Gastroesophageal sphincter (tissue), 4 donors: Measurements from ENCODE around the gene DOCK9. TPM values are rescaled to one million over a fixed set of nuclear protein-coding genes. Genes with fewer than 3 reads are reported as not detected.

Experiments
- ATAC-seq: fragments of 150-250 bp; one replicate; pipeline ENCODE4 v1.9.1; 2016; ENCODE audit warnings: mild to moderate bottlenecking, moderate library complexity
- H3K27ac ChIP-seq, 4 donors: fragments of 200-600 bp; sonication (generic) in 3 of 4; 1 replicate in 3 of 4; 2 replicates in 1 of 4; pipeline ENCODE4 v1.5.1; 2016 to 2019
- H3K27me3 ChIP-seq: fragments of 200-600 bp; sonication (generic); one replicate; pipeline ENCODE4 v1.5.1; 2019
- H3K36me3 ChIP-seq, 2 donors: fragments of 200-600 bp; sonication (generic); one replicate each; pipeline ENCODE4 v1.5.1; 2019; ENCODE audit warnings: control low read depth in 1 of 2
- H3K4me1 ChIP-seq, 3 donors: fragments of 200-600 bp; sonication (generic); 1 replicate in 2 of 3; 2 replicates in 1 of 3; pipeline ENCODE4 v1.5.1; 2016 to 2019; ENCODE audit warnings: control low read depth in 2 of 3
- H3K4me3 ChIP-seq, 2 donors: fragments of 200-600 bp; sonication (generic); one replicate each; pipeline ENCODE4 v1.5.1; 2019; ENCODE audit warnings: mild to moderate bottlenecking in 1 of 2, moderate library complexity in 1 of 2
- H3K9me3 ChIP-seq, 3 donors: fragments of 200-600 bp; sonication (generic); one replicate each; pipeline ENCODE4 v1.5.1; 2017 to 2019; ENCODE audit warnings: control low read depth in 2 of 3
- CTCF ChIP-seq, 4 experiments: fragments of 200-600 bp in 2 of 4; fragments of 450-650 bp in 2 of 4; sonication (generic) in 1 of 4; IDR thresholded peaks; one replicate each; pipeline ENCODE4 v1.5.1; 2017 to 2019; ENCODE audit warnings: antibody characterized with exemption in 4 of 4, mild to moderate bottlenecking in 2 of 4, moderate library complexity in 2 of 4
- EP300 ChIP-seq: sonication (generic); formaldehyde crosslinking; IDR thresholded peaks from one replicate; pipeline ENCODE4 v1.6.1; 2017; ENCODE audit warnings: antibody characterized with exemption, mild to moderate bottlenecking
- POLR2A ChIP-seq, 2 donors: fragments of 450-650 bp; IDR thresholded peaks; one replicate each; pipeline ENCODE4 v1.6.1; 2017; ENCODE audit warnings: antibody characterized with exemption in 2 of 2, mild to moderate bottlenecking in 2 of 2, moderate library complexity in 1 of 2
- POLR2AphosphoS5 ChIP-seq: sonication (generic); formaldehyde crosslinking; IDR thresholded peaks from one replicate; pipeline ENCODE4 v1.6.1; 2017; ENCODE audit warnings: antibody characterized with exemption
- WGBS, 2 donors: methylation state at CpG; one replicate each; pipeline ENCODE4 v1.1.5; 2018; ENCODE audit warnings: low coverage in 1 of 2; 5-methylcytosine and 5-hydroxymethylcytosine counted together
- small RNA-seq, 4 donors: library from RNA; depleted of rRNA; stranded (forward); fragments of <200 nt; gene quantifications; one replicate each; pipeline ENCODE3, GENCODE V24; 2016
- total RNA-seq, 4 donors: library from RNA; depleted of rRNA; stranded (reverse); fragments of >200 nt; gene quantifications; one replicate each; pipeline ENCODE4 v1.1.0, GENCODE V29; 2016

DOCK9 gene
- total RNA-seq, 4 donors from 2014 or later, result 84.1 to 203 (median 150) TPM

- H3K27ac ChIP-seq, result no peak overlapping the region
- H3K9me3 ChIP-seq, result peaks cover 0 to 12% (median 0%) of the 10 kb centered on the region in 3 donors
- 74 to 87% methylated on average over 3 of the region's 3 CpGs for WGBS, 2 donors
- H3K27me3 ChIP-seq, result peaks cover 47% of the 10 kb centered on the region
- no peaks in the 10 kb centered on the region for H3K36me3 ChIP-seq
- no peak for ATAC-seq
- H3K4me1 ChIP-seq, result peaks cover 0 to 15% (median 7%) of the 10 kb centered on the region in 3 donors
- H3K4me3 ChIP-seq, result no peak overlapping the region
- TF ChIP-seq EP300 (no peak), CTCF (IDR thresholded peaks at IDR 0.05) (no peak), POLR2A (IDR thresholded peaks at IDR 0.05) (no peak), POLR2AphosphoS5 (no peak)
These were observed 228.4 kb downstream of the DOCK9 start for GRCh38 chr13:98749501-98749900.

GRCh38 chr13:98746968-98747367 lies 230.9 kb downstream of the DOCK9 start:
- no peaks in the 10 kb centered on the region for H3K9me3 ChIP-seq
- ATAC-seq, result no peak

More at GRCh38 chr13:98746968-98747367, 230.9 kb downstream of the DOCK9 start:
- Histone ChIP-seq H3K27ac (no peak overlapping the region), H3K4me1 (peaks cover 0 to 6% (median 0%) of the 10 kb centered on the region in 3 donors), H3K27me3 (peaks cover 22% of the 10 kb centered on the region), H3K4me3 (no peak overlapping the region), H3K36me3 (no peaks in the 10 kb centered on the region)
- TF ChIP-seq EP300 (no peak), POLR2AphosphoS5 (no peak), POLR2A (IDR thresholded peaks at IDR 0.05) (no peak), CTCF (IDR thresholded peaks at IDR 0.05) (no peak)
- 94 to 100% methylated on average over 1 to 6 of the region's 8 CpGs for WGBS, 2 donors

Small RNAs within 50 kb of the gene (small RNA-seq; reads per million reads assigned to genes)
- gene AL161420.1 (0 reads per million in 4 donors), gene RNU6-83P (0 reads per million in 4 donors)

Other genes starting within 250 kb of the DOCK9 start
- gene SLC15A1, start 225.4 kb downstream of the DOCK9 start, total RNA-seq, result under 1 TPM in 1 of 4 donors, not detected in 3; 0.57 TPM
- 10 to 100 TPM; 45.0 to 59.6 (median 52.2) TPM for gene UBAC2, start 222.8 kb upstream of the DOCK9 start, total RNA-seq